GM12878 (cell line): ENCODE results near the gene OCLN. TPM values are rescaled to one million over a fixed set of nuclear protein-coding genes. Genes with fewer than 3 reads are reported as not detected.
A peak's percentile ranks its signal among the peaks of the same experiment; 100 is the strongest.
"Not testable (repeated sequence)": the region's sequence is repeated elsewhere in the genome, so short reads cannot be mapped to it uniquely, and the experiment has no call there.

Experiments used
- ATAC-seq: fragments of 200-7000 bp; cut with Tn5 transposase; 3 replicates; pipeline ENCODE4 v1.9.1; 2020; ENCODE audit warnings: mild to moderate bottlenecking, moderate library complexity
- BruUV-seq: library from RNA; stranded (reverse); fragments of 400-500 nt; replicated peaks from 2 replicates; lab custom pipeline; 2021; lab: Mats Ljungman, UMichigan
- CTCF ChIA-PET: fragments of 300-600 bp; sonication (Branson Sonifier 250); formaldehyde crosslinking; extraction: SDS; loops from one replicate; lab custom pipeline; 2021; ENCODE audit warnings: inconsistent platforms; lab: Yijun Ruan, JAX
- POLR2A ChIA-PET: fragments of 350-600 bp; formaldehyde crosslinking; extraction: SDS; loops from one replicate; lab custom pipeline; 2021; ENCODE audit warnings: inconsistent platforms; lab: Charles Lee
- RAD21 ChIA-PET: fragments of 300-600 bp; sonication (Branson Sonifier 250); formaldehyde crosslinking; loops from one replicate; lab custom pipeline; 2023; ENCODE audit warnings: antibody characterized with exemption; ENCODE audit not compliant: unreplicated experiment; lab: Charles Lee
- SMC1A ChIA-PET: fragments of 300-600 bp; sonication (Branson Sonifier 250); formaldehyde crosslinking; loops from one replicate; lab custom pipeline; 2023; ENCODE audit not compliant: unreplicated experiment, uncharacterized antibody; lab: Charles Lee
- DNase-seq: peaks from one replicate; pipeline ENCODE4 v3.0.0-alpha.2; 2011; ENCODE audit warnings: low read depth, low spot score
- FAIRE-seq: peaks from 3 replicates; lab custom pipeline; 2011; peaks lifted over from hg19 to GRCh38; lab: Jason Lieb, UNC
- H2AFZ ChIP-seq: 2 replicates; pipeline ENCODE4 v1.6.0; 2011; ENCODE audit warnings: low read depth, low read length, control low read depth; ENCODE audit not compliant: control insufficient read depth
- H3K27ac ChIP-seq: 2 replicates; pipeline ENCODE4 v1.5.1; 2011; ENCODE audit warnings: control low read depth; ENCODE audit not compliant: control insufficient read depth, insufficient read depth
- H3K27me3 ChIP-seq, 2 experiments: replicated peaks in 1 of 2; 2 replicates each; pipeline versions ENCODE4 v1.6.0 to v1.6.1; 2011; ENCODE audit warnings: low read length in 1 of 2; ENCODE audit not compliant: control insufficient read depth in 2 of 2, insufficient read depth in 2 of 2
- H3K36me3 ChIP-seq, 2 experiments: 2 replicates each; pipeline ENCODE4 v1.5.1; 2011; ENCODE audit warnings: low read length in 1 of 2; ENCODE audit not compliant: control insufficient read depth in 2 of 2, insufficient read depth in 2 of 2
- H3K4me1 ChIP-seq: 2 replicates; pipeline ENCODE4 v1.6.1; 2011; ENCODE audit warnings: mild to moderate bottlenecking, low read length, moderate library complexity, mixed read lengths; ENCODE audit not compliant: control insufficient read depth, insufficient read depth
- H3K4me2 ChIP-seq: 2 replicates; pipeline ENCODE4 v1.6.0; 2011; ENCODE audit warnings: control low read depth; ENCODE audit not compliant: control insufficient read depth, insufficient read depth
- H3K4me3 ChIP-seq: fragments of 200-600 bp; sonication (generic); 2 replicates; pipeline ENCODE4 v1.5.1; 2016
- H3K79me2 ChIP-seq: 2 replicates; pipeline ENCODE4 v1.6.0; 2011; ENCODE audit warnings: low read length; ENCODE audit not compliant: control insufficient read depth, insufficient read depth
- H3K9ac ChIP-seq: 2 replicates; pipeline ENCODE4 v1.8.0; 2011; ENCODE audit warnings: low read length, control low read depth, mixed read lengths; ENCODE audit not compliant: control insufficient read depth, insufficient read depth
- H3K9me3 ChIP-seq: replicated peaks from 3 replicates; pipeline ENCODE4 v1.5.1; 2011; ENCODE audit warnings: mild to moderate bottlenecking, low read length; ENCODE audit not compliant: control insufficient read depth, insufficient read depth
- H4K20me1 ChIP-seq: 2 replicates; pipeline ENCODE4 v1.6.0; 2011; ENCODE audit not compliant: control insufficient read depth, insufficient read depth
- EED ChIP-seq: sonication (generic); IDR thresholded peaks from 2 replicates; pipeline ENCODE4 v1.6.1; 2016; ENCODE audit warnings: antibody characterized with exemption, low read depth
- GABPA ChIP-seq: IDR thresholded peaks from 2 replicates; pipeline ENCODE4 v1.6.1; 2014; ENCODE audit warnings: antibody characterized with exemption, low read depth, mild to moderate bottlenecking, inconsistent platforms
- IKZF2 ChIP-seq, 2 experiments: fragments of 450-650 bp; IDR thresholded peaks; 2 replicates each; pipeline ENCODE4 v1.6.1; 2017; ENCODE audit warnings: mild to moderate bottlenecking in 2 of 2, moderate library complexity in 2 of 2
- MEF2A ChIP-seq: IDR thresholded peaks from 2 replicates; pipeline ENCODE4 v1.6.1; 2011; ENCODE audit warnings: low read depth, mild to moderate bottlenecking, low read length, moderate library complexity; ENCODE audit not compliant: insufficient read depth
- POLR2A ChIP-seq: IDR thresholded peaks from 2 replicates; pipeline ENCODE4 v1.6.1; 2011; ENCODE audit warnings: low read depth, mild to moderate bottlenecking, low read length
- RAD21 ChIP-seq: IDR thresholded peaks from 2 replicates; pipeline ENCODE4 v1.6.1; 2011; ENCODE audit warnings: mild to moderate bottlenecking, low read depth, low read length, moderate library complexity; ENCODE audit not compliant: insufficient read depth
- TAF1 ChIP-seq: IDR thresholded peaks from 2 replicates; pipeline ENCODE4 v1.6.1; 2011; ENCODE audit warnings: mild to moderate bottlenecking, low read depth, low read length, borderline replicate concordance
- YY1 ChIP-seq: IDR thresholded peaks from 2 replicates; pipeline ENCODE4 v1.6.1; 2011; ENCODE audit warnings: low read depth, mild to moderate bottlenecking, low read length
- ZBTB40 ChIP-seq: fragments of 450-650 bp; IDR thresholded peaks from 2 replicates; pipeline ENCODE4 v1.6.1; 2016; ENCODE audit warnings: mild to moderate bottlenecking, moderate library complexity, borderline replicate concordance
- WGBS: methylation state at CpG from one replicate; pipeline ENCODE4 v1.1.6; 2016; ENCODE audit warnings: low lambda C conversion rate; ENCODE audit not compliant: insufficient replicate concordance, insufficient coverage; ENCODE audit errors: missing lambda C conversion rate; 5-methylcytosine and 5-hydroxymethylcytosine counted together
- in situ Hi-C: fragments of 300-500 bp; cut with MboI; formaldehyde crosslinking; loops from 9 replicates; pipeline ENCODE4 v1.14.3; 2018; ENCODE audit warnings: mixed read lengths
- intact Hi-C: fragments of 100-400 bp; cut with micrococcal nuclease; formaldehyde crosslinking; loops from one replicate; pipeline ENCODE4 v1.14.2; 2022; ENCODE audit not compliant: unreplicated experiment
- polyA plus RNA-seq, 11 experiments: library from polyadenylated mRNA; depleted of rRNA in 4 of 11; unstranded in 6 of 11; stranded (reverse) in 5 of 11; fragments of >200 nt; fragmentation: Nextera tagmentation in 4 of 11; fragmentation: Illumina TruSeq in 1 of 11; extraction: Ambion mirVana in 4 of 11; extraction: Trizol in 1 of 11; gene quantifications; 1 replicate in 1 of 11; 2 replicates in 10 of 11; pipeline versions ENCODE4 v1.2.1 to v1.2.3, GENCODE V29; 2011 to 2016; ENCODE audit warnings: inconsistent platforms in 2 of 11, missing spikeins in 2 of 11, low read depth in 1 of 11
- total RNA-seq, 4 experiments: library from RNA; depleted of rRNA in 3 of 4; stranded (reverse); fragments of >200 nt in 3 of 4; fragmentation: Illumina TruSeq in 1 of 4; extraction: Trizol in 1 of 4; gene quantifications; 2 replicates each; pipeline versions ENCODE4 v1.2.1 to v1.2.3, GENCODE V29; 2013 to 2021
- TF ChIP-seq, protein P1 (sequence below), 3 experiments: IDR thresholded peaks in 2 of 3; conservative IDR thresholded peaks in 1 of 3; 2 replicates each; pipeline ENCODE4 v1.5.1; 2011; ENCODE audit warnings: low read depth in 3 of 3, low read length in 3 of 3, mild to moderate bottlenecking in 3 of 3, control low read depth in 2 of 3, moderate library complexity in 2 of 3, inconsistent platforms in 1 of 3, mixed read lengths in 1 of 3; ENCODE audit not compliant: control insufficient read depth in 2 of 3, insufficient read depth in 1 of 3; ENCODE audit errors: extremely low read depth in 1 of 3
- TF ChIP-seq, protein P2 (sequence below): fragments of 450-650 bp; IDR thresholded peaks from 2 replicates; pipeline ENCODE4 v1.6.1; 2017; ENCODE audit warnings: low read depth, mild to moderate bottlenecking, moderate library complexity

Gene OCLN
- total and polyA plus RNA-seq, 10 of the 15 experiments (the other 5 are each of a cell fraction or from before 2014, with no cell fraction given) = 2.0 to 26.5 (median 17.0) TPM

DNA sequence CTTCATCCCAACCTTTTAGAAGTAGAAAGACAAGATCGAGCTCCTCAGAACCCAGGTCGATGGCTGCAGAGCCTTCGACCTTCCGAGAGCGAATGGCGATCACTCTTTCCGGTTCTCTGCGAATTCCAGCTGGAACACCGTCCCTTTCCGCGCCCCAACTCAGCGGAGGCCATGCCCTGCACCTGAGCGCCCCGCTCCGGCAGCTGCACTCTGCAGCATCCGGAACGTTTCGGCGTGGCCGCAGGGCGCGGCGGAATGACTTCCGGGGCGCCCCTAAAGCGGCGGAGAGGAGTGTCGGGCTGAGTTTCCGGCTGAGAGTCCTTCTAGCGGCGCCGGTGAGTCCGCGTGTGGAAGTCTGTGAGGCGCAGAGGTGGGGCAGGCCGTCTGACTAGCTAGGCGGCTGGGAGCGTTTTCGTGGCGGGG is 67.3 kb downstream of the OCLN start, which contains the start of gene GTF2H2C:
Gene GTF2H2C, plus strand, starts transcription at position 284 of the 423 bp plus-strand sequence. CDS start 4,942 bp downstream, outside the sequence.
- H3K4me2 ChIP-seq = peak within 1 kb of the TSS; percentile 82
- H4K20me1 ChIP-seq, H3K36me3 ChIP-seq, FAIRE-seq, BruUV-seq, H3K79me2 ChIP-seq, RAD21 ChIA-PET, in situ Hi-C loops, CTCF ChIA-PET, intact Hi-C loops, H3K4me1 ChIP-seq, H3K27me3 ChIP-seq, H3K9me3 ChIP-seq, H3K9ac ChIP-seq, POLR2A ChIA-PET: not testable (repeated sequence)
- peak within 1 kb of the TSS; percentile 87 for H2AFZ ChIP-seq
- SMC1A ChIA-PET = interaction anchor here (0.9 kb wide), 1 partner anchor 370 kb away, joined by 3 read pairs; no protein-coding TSS in a partner anchor
- peak within 1 kb of the TSS; percentile 84 for H3K4me3 ChIP-seq
- ATAC-seq (peak; percentile 98), DNase-seq (peak; percentile 7)
- under 1% methylated on average over 40 of the region's 40 CpGs for WGBS
- TF ChIP-seq ZBTB40 (peak; percentile 65; the same call in 1 of the 2 replicates), IKZF2 (IDR thresholded peaks at IDR 0.05) (peak; percentile 33 to 45; a peak in 1 of 4 replicates), POLR2A (peak; percentile 54; the same call in 1 of the 2 replicates), MEF2A (0 out of 2 replicates have a peak, but pooled peaks have one; percentile 34), TAF1 (peak; percentile 70; the same call in 1 of the 2 replicates), YY1 (peak; percentile 68; the same call in 1 of the 2 replicates), EED (peak; percentile 47; the same call in 1 of the 2 replicates), RAD21 (peak; percentile 45; the same call in 1 of the 2 replicates), GABPA (peak; percentile 82)
- TF ChIP-seq, protein P1, sequence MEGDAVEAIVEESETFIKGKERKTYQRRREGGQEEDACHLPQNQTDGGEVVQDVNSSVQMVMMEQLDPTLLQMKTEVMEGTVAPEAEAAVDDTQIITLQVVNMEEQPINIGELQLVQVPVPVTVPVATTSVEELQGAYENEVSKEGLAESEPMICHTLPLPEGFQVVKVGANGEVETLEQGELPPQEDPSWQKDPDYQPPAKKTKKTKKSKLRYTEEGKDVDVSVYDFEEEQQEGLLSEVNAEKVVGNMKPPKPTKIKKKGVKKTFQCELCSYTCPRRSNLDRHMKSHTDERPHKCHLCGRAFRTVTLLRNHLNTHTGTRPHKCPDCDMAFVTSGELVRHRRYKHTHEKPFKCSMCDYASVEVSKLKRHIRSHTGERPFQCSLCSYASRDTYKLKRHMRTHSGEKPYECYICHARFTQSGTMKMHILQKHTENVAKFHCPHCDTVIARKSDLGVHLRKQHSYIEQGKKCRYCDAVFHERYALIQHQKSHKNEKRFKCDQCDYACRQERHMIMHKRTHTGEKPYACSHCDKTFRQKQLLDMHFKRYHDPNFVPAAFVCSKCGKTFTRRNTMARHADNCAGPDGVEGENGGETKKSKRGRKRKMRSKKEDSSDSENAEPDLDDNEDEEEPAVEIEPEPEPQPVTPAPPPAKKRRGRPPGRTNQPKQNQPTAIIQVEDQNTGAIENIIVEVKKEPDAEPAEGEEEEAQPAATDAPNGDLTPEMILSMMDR (IDR thresholded peaks at IDR 0.05 in 2 of 3, conservative IDR thresholded peaks at IDR 0.05 in 1 of 3; ENCODE audit: control insufficient read depth in 2 of 3, extremely low read depth in 1 of 3, insufficient read depth in 1 of 3, low read depth in 3 of 3, low read length in 3 of 3) = peak; percentile 27 to 37 (median 32); a peak in 3 of 6 replicates
- TF ChIP-seq, protein P2, sequence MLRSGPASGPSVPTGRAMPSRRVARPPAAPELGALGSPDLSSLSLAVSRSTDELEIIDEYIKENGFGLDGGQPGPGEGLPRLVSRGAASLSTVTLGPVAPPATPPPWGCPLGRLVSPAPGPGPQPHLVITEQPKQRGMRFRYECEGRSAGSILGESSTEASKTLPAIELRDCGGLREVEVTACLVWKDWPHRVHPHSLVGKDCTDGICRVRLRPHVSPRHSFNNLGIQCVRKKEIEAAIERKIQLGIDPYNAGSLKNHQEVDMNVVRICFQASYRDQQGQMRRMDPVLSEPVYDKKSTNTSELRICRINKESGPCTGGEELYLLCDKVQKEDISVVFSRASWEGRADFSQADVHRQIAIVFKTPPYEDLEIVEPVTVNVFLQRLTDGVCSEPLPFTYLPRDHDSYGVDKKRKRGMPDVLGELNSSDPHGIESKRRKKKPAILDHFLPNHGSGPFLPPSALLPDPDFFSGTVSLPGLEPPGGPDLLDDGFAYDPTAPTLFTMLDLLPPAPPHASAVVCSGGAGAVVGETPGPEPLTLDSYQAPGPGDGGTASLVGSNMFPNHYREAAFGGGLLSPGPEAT = 0 out of 2 replicates have a peak, but pooled peaks have one; percentile 23
- H3K27ac ChIP-seq = peak within 1 kb of the TSS; percentile 31; the same call in 1 of the 2 replicates
